K562 (cell line): ENCODE data around the gene TMEM121. TPM values are rescaled to one million over a fixed set of nuclear protein-coding genes. Genes with fewer than 3 reads are reported as not detected.
A peak's percentile ranks its signal among the peaks of the same experiment; 100 is the strongest.

Experiments used
- ATF4 ChIP-seq: fragments of 450-650 bp; formaldehyde crosslinking; IDR thresholded peaks from 2 replicates; pipeline ENCODE4 v1.4.0; 2022; ENCODE audit warnings: mild to moderate bottlenecking, moderate library complexity
- CREB3L1 ChIP-seq: fragments of 450-650 bp; IDR thresholded peaks from 2 replicates; pipeline ENCODE4 v1.6.1; 2014; ENCODE audit warnings: low read depth, mild to moderate bottlenecking, moderate library complexity, borderline replicate concordance
- GTF2F1 ChIP-seq: IDR thresholded peaks from 2 replicates; pipeline ENCODE4 v1.6.1; 2011; ENCODE audit warnings: low read depth, low read length, improper control_type of control experiment
- HNRNPK ChIP-seq: fragments of 200-400 bp; formaldehyde crosslinking; IDR thresholded peaks from one replicate; pipeline ENCODE4 v1.6.1; 2018; ENCODE audit warnings: mild to moderate bottlenecking, low read depth, low read length; ENCODE audit not compliant: poor library complexity, severe bottlenecking
- HNRNPLL ChIP-seq: fragments of 200-400 bp; formaldehyde crosslinking; IDR thresholded peaks from 2 replicates; pipeline ENCODE4 v1.6.1; 2017; ENCODE audit warnings: low read length, low read depth, mild to moderate bottlenecking; ENCODE audit not compliant: poor library complexity, severe bottlenecking
- LEF1 ChIP-seq: fragments of 450-650 bp; IDR thresholded peaks from 2 replicates; pipeline ENCODE4 v1.6.1; 2016; ENCODE audit warnings: mild to moderate bottlenecking
- MAFG ChIP-seq: fragments of 450-650 bp; conservative IDR thresholded peaks from 2 replicates; pipeline ENCODE4 v1.6.1; 2016; ENCODE audit warnings: missing genetic modification characterization, missing compliant biosample characterization
- MAFK ChIP-seq: IDR thresholded peaks from 2 replicates; pipeline ENCODE4 v1.6.1; 2011; ENCODE audit warnings: low read length, improper control_type of control experiment
- MEF2A ChIP-seq: IDR thresholded peaks from 2 replicates; pipeline ENCODE4 v1.6.1; 2011; ENCODE audit warnings: low read depth, mild to moderate bottlenecking, low read length, moderate library complexity; ENCODE audit not compliant: control insufficient read depth
- MEIS2 ChIP-seq: fragments of 450-650 bp; IDR thresholded peaks from 2 replicates; pipeline ENCODE4 v1.6.1; 2014; ENCODE audit warnings: mild to moderate bottlenecking; ENCODE audit not compliant: partially characterized antibody
- MTA2 ChIP-seq: fragments of 450-650 bp; IDR thresholded peaks from 2 replicates; pipeline ENCODE4 v1.6.1; 2016; ENCODE audit warnings: low read depth
- MYC ChIP-seq, 2 experiments: fragments of 250-450 bp in 1 of 2; sonication (Bioruptor Pico) in 1 of 2; IDR thresholded peaks; 2 replicates each; pipeline versions ENCODE4 v1.5.1 to v1.6.1; 2012 to 2021; ENCODE audit warnings: low read depth in 2 of 2, borderline replicate concordance in 1 of 2, improper control_type of control experiment in 1 of 2, low read length in 1 of 2, mild to moderate bottlenecking in 1 of 2, moderate library complexity in 1 of 2
- NR4A1 ChIP-seq, 2 experiments: fragments of 250-450 bp in 1 of 2; fragments of 450-650 bp in 1 of 2; sonication (Bioruptor Pico) in 1 of 2; IDR thresholded peaks; 2 replicates each; pipeline versions ENCODE4 v1.4.0 to v1.6.1; 2016 to 2020; ENCODE audit warnings: mild to moderate bottlenecking in 2 of 2, missing compliant biosample characterization in 1 of 2, missing genetic modification characterization in 1 of 2, moderate library complexity in 1 of 2
- RAD21 ChIP-seq, 2 experiments: fragments of 250-450 bp in 1 of 2; fragments of 450-650 bp in 1 of 2; sonication (Bioruptor Pico) in 1 of 2; formaldehyde crosslinking in 1 of 2; IDR thresholded peaks in 1 of 2; conservative IDR thresholded peaks in 1 of 2; 2 replicates each; pipeline versions ENCODE4 v1.4.0 to v1.8.0; 2020 to 2022; ENCODE audit warnings: mild to moderate bottlenecking in 2 of 2, moderate library complexity in 1 of 2
- RBFOX2 ChIP-seq: fragments of 200-400 bp; formaldehyde crosslinking; IDR thresholded peaks from 2 replicates; pipeline ENCODE4 v1.6.1; 2017; ENCODE audit warnings: low read depth, mild to moderate bottlenecking, low read length, moderate library complexity
- SMC3 ChIP-seq: conservative IDR thresholded peaks from 2 replicates; pipeline ENCODE4 v1.6.1; 2011; ENCODE audit warnings: low read depth, low read length, improper control_type of control experiment; ENCODE audit not compliant: insufficient read depth
- STAT5B ChIP-seq: fragments of 250-450 bp; sonication (Bioruptor Pico); IDR thresholded peaks from 2 replicates; pipeline ENCODE4 v1.8.0; 2021; ENCODE audit warnings: mild to moderate bottlenecking, inconsistent platforms
- TRIM28 ChIP-seq: fragments of 450-650 bp; IDR thresholded peaks from 2 replicates; pipeline ENCODE4 v1.6.1; 2017
- ZNF280B ChIP-seq: fragments of 250-450 bp; sonication (Bioruptor Pico); IDR thresholded peaks from 2 replicates; pipeline ENCODE4 v1.5.1; 2021; ENCODE audit warnings: mild to moderate bottlenecking
- polyA plus RNA-seq, 8 experiments: library from polyadenylated mRNA; depleted of rRNA in 4 of 8; stranded (reverse) in 5 of 8; unstranded in 3 of 8; fragments of >200 nt; fragmentation: Nextera tagmentation in 2 of 8; fragmentation: Illumina TruSeq in 1 of 8; extraction: Ambion mirVana in 2 of 8; extraction: Trizol in 1 of 8; gene quantifications; 2 replicates each; pipeline versions ENCODE4 v1.2.1 to v1.2.3, GENCODE V29; 2011 to 2014; ENCODE audit warnings: inconsistent platforms in 1 of 8, missing spikeins in 1 of 8
- total RNA-seq, 7 experiments: library from RNA; depleted of rRNA in 6 of 7; stranded (reverse); fragments of >200 nt in 6 of 7; fragmentation: Illumina TruSeq in 2 of 7; extraction: Trizol in 2 of 7; gene quantifications; 2 replicates each; pipeline versions ENCODE4 v1.2.1 to v1.2.3, GENCODE V29; 2011 to 2021; ENCODE audit warnings: low replicate concordance in 1 of 7
- TF ChIP-seq, protein P1 (sequence below): IDR thresholded peaks from 3 replicates; pipeline ENCODE4 v1.6.1; 2011; ENCODE audit warnings: borderline replicate concordance, mild to moderate bottlenecking, moderate library complexity; ENCODE audit not compliant: insufficient read length; ENCODE audit errors: extremely low read depth

The TMEM121 gene
- total and polyA plus RNA-seq, 9 of the 15 experiments (the other 6 are each of a cell fraction or from before 2014, with no cell fraction given) = 0.31 to 0.36 TPM; not detected in 7

- TF ChIP-seq GTF2F1 (no peak), HNRNPK (no peak), STAT5B (CRISPR knock-in tag) (no peak), MYC (IDR thresholded peaks at IDR 0.05; ENCODE audit: low read depth, low read length) (peak; percentile 52), MYC (CRISPR knock-in tag; IDR thresholded peaks at IDR 0.05; ENCODE audit: borderline replicate concordance, low read depth) (no peak), HNRNPLL (peak; percentile 35), TRIM28 (no peak), CREB3L1 (no peak), MAFK (no peak), RAD21 (CRISPR knock-in tag; conservative IDR thresholded peaks at IDR 0.05 in 1 of 2, IDR thresholded peaks at IDR 0.05 in 1 of 2) (peak; percentile 35 to 40), RBFOX2 (peak; percentile 63), ZNF280B (CRISPR knock-in tag) (no peak), LEF1 (no peak), MEIS2 (no peak), NR4A1 (CRISPR knock-in tag; IDR thresholded peaks at IDR 0.05) (no peak), NR4A1 (tag; IDR thresholded peaks at IDR 0.05) (no peak), ATF4 (CRISPR knock-in tag) (no peak), MTA2 (no peak), MEF2A (no peak), SMC3 (peak; percentile 44; the same call in 1 of the 2 replicates), MAFG (tag) (no peak)
- TF ChIP-seq, protein P1, sequence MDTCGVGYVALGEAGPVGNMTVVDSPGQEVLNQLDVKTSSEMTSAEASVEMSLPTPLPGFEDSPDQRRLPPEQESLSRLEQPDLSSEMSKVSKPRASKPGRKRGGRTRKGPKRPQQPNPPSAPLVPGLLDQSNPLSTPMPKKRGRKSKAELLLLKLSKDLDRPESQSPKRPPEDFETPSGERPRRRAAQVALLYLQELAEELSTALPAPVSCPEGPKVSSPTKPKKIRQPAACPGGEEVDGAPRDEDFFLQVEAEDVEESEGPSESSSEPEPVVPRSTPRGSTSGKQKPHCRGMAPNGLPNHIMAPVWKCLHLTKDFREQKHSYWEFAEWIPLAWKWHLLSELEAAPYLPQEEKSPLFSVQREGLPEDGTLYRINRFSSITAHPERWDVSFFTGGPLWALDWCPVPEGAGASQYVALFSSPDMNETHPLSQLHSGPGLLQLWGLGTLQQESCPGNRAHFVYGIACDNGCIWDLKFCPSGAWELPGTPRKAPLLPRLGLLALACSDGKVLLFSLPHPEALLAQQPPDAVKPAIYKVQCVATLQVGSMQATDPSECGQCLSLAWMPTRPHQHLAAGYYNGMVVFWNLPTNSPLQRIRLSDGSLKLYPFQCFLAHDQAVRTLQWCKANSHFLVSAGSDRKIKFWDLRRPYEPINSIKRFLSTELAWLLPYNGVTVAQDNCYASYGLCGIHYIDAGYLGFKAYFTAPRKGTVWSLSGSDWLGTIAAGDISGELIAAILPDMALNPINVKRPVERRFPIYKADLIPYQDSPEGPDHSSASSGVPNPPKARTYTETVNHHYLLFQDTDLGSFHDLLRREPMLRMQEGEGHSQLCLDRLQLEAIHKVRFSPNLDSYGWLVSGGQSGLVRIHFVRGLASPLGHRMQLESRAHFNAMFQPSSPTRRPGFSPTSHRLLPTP = no peak
Observed at GRCh38 chr14:105489542-105490266, 36.7 kb upstream of the TMEM121 start (continued).
